ENCODE results near the gene NECTIN3.

The NECTIN3 gene

GRCh38 chr3:111197485-111197884 is 125.9 kb downstream of the NECTIN3 start:
- ATAC-seq (ENCODE audit: low read depth) (no peak), DNase-seq (ENCODE audit: low spot score) (no peak)
- Histone ChIP-seq H3K36me3 (ENCODE audit: low read depth) (no peaks in the 10 kb centered on the region), H3K4me1 (ENCODE audit: insufficient read depth, poor library complexity, severe bottlenecking) (no peaks in the 10 kb centered on the region), H3K27me3 (ENCODE audit: insufficient read depth, poor library complexity, severe bottlenecking) (no peaks in the 10 kb centered on the region), H3K27ac (ENCODE audit: poor library complexity, severe bottlenecking) (no peak overlapping the region), H3K4me3 (ENCODE audit: severe bottlenecking) (no peak overlapping the region), H3K9me3 (ENCODE audit: severe bottlenecking) (no peaks in the 10 kb centered on the region)
- no peak for TF ChIP-seq CTCF (IDR thresholded peaks at IDR 0.05; ENCODE audit: poor library complexity, severe bottlenecking)

GRCh38 chr3:111200027-111200426 is 128.4 kb downstream of the NECTIN3 start:
- H3K4me3 ChIP-seq (ENCODE audit: severe bottlenecking), result no peak overlapping the region
- DNase-seq (ENCODE audit: low spot score) (no peak), ATAC-seq (ENCODE audit: low read depth) (no peak)
- H3K9me3 ChIP-seq (ENCODE audit: severe bottlenecking), result no peaks in the 10 kb centered on the region
- no peak for TF ChIP-seq CTCF (IDR thresholded peaks at IDR 0.05; ENCODE audit: poor library complexity, severe bottlenecking)
- no peaks in the 10 kb centered on the region for H3K27me3 ChIP-seq (ENCODE audit: insufficient read depth, poor library complexity, severe bottlenecking)
- no peak overlapping the region for H3K27ac ChIP-seq (ENCODE audit: poor library complexity, severe bottlenecking)
- H3K36me3 ChIP-seq (ENCODE audit: low read depth), result no peaks in the 10 kb centered on the region
- no peaks in the 10 kb centered on the region for H3K4me1 ChIP-seq (ENCODE audit: insufficient read depth, poor library complexity, severe bottlenecking)

GRCh38 chr3:111210003-111210711 is 138.5 kb downstream of the NECTIN3 start:
- no peak for ATAC-seq (ENCODE audit: low read depth)
- peak; percentile 7 for TF ChIP-seq CTCF (IDR thresholded peaks at IDR 0.05; ENCODE audit: poor library complexity, severe bottlenecking)
- Histone ChIP-seq H3K4me3 (ENCODE audit: severe bottlenecking) (no peak overlapping the region), H3K9me3 (ENCODE audit: severe bottlenecking) (no peaks in the 10 kb centered on the region), H3K27ac (ENCODE audit: poor library complexity, severe bottlenecking) (no peak overlapping the region), H3K4me1 (ENCODE audit: insufficient read depth, poor library complexity, severe bottlenecking) (no peaks in the 10 kb centered on the region), H3K27me3 (ENCODE audit: insufficient read depth, poor library complexity, severe bottlenecking) (no peaks in the 10 kb centered on the region), H3K36me3 (ENCODE audit: low read depth) (no peaks in the 10 kb centered on the region)
- DNase-seq (ENCODE audit: low spot score), result no peak

GRCh38 chr3:111210866-111211564 is 139.4 kb downstream of the NECTIN3 start:
- Histone ChIP-seq H3K4me3 (ENCODE audit: severe bottlenecking) (no peak overlapping the region), H3K4me1 (ENCODE audit: insufficient read depth, poor library complexity, severe bottlenecking) (no peaks in the 10 kb centered on the region), H3K27me3 (ENCODE audit: insufficient read depth, poor library complexity, severe bottlenecking) (no peaks in the 10 kb centered on the region), H3K27ac (ENCODE audit: poor library complexity, severe bottlenecking) (no peak overlapping the region), H3K36me3 (ENCODE audit: low read depth) (no peaks in the 10 kb centered on the region), H3K9me3 (ENCODE audit: severe bottlenecking) (no peaks in the 10 kb centered on the region)
- ATAC-seq (ENCODE audit: low read depth) (no peak), DNase-seq (ENCODE audit: low spot score) (no peak)
- TF ChIP-seq CTCF (IDR thresholded peaks at IDR 0.05; ENCODE audit: poor library complexity, severe bottlenecking), result no peak

- ATAC-seq (ENCODE audit: low read depth) (no peak), DNase-seq (ENCODE audit: low spot score) (no peak)
- no peaks in the 10 kb centered on the region for H3K27me3 ChIP-seq (ENCODE audit: insufficient read depth, poor library complexity, severe bottlenecking)
- H3K4me3 ChIP-seq (ENCODE audit: severe bottlenecking), result no peak overlapping the region
- H3K9me3 ChIP-seq (ENCODE audit: severe bottlenecking), result no peaks in the 10 kb centered on the region
- H3K4me1 ChIP-seq (ENCODE audit: insufficient read depth, poor library complexity, severe bottlenecking), result no peaks in the 10 kb centered on the region
- TF ChIP-seq CTCF (IDR thresholded peaks at IDR 0.05; ENCODE audit: poor library complexity, severe bottlenecking), result no peak
- H3K36me3 ChIP-seq (ENCODE audit: low read depth), result no peaks in the 10 kb centered on the region
- H3K27ac ChIP-seq (ENCODE audit: poor library complexity, severe bottlenecking), result no peak overlapping the region
Measured at GRCh38 chr3:111212511-111212910, 140.9 kb downstream of the NECTIN3 start.
